OCI-LY3 (cell line): ENCODE measurements around the gene TMA16.
"Not testable (repeated sequence)": the region's sequence is repeated elsewhere in the genome, so short reads cannot be mapped to it uniquely, and the experiment has no call there.

ENCODE experiments used
- EZH2phosphoT487 ChIP-seq: fragments of 200-600 bp; shearing (Covaris generic); IDR thresholded peaks from 2 replicates; pipeline ENCODE4 v1.6.1; 2018; ENCODE audit warnings: antibody characterized with exemption, mixed run types, low read depth
- TF ChIP-seq, protein P1 (sequence below): fragments of 200-600, 300-600 bp; sonication (generic); IDR thresholded peaks from 2 replicates; pipeline ENCODE4 v1.5.1; 2014; ENCODE audit warnings: antibody characterized with exemption, low read length, low read depth

GRCh38 chr4:163447023-163447422, 47.5 kb upstream of the TMA16 start:
- TF ChIP-seq, protein P1, sequence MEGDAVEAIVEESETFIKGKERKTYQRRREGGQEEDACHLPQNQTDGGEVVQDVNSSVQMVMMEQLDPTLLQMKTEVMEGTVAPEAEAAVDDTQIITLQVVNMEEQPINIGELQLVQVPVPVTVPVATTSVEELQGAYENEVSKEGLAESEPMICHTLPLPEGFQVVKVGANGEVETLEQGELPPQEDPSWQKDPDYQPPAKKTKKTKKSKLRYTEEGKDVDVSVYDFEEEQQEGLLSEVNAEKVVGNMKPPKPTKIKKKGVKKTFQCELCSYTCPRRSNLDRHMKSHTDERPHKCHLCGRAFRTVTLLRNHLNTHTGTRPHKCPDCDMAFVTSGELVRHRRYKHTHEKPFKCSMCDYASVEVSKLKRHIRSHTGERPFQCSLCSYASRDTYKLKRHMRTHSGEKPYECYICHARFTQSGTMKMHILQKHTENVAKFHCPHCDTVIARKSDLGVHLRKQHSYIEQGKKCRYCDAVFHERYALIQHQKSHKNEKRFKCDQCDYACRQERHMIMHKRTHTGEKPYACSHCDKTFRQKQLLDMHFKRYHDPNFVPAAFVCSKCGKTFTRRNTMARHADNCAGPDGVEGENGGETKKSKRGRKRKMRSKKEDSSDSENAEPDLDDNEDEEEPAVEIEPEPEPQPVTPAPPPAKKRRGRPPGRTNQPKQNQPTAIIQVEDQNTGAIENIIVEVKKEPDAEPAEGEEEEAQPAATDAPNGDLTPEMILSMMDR, result not testable (repeated sequence)
- not testable (repeated sequence) for TF ChIP-seq EZH2phosphoT487
